NCI-H748 (cell line): Measurements from ENCODE around the gene RAP1A.

ENCODE experiments used
- DNase-seq: peaks from one replicate; lab custom pipeline; 2025; ENCODE audit not compliant: unreplicated experiment; lab: John Stamatoyannopoulos, UW

The RAP1A gene

DNA sequence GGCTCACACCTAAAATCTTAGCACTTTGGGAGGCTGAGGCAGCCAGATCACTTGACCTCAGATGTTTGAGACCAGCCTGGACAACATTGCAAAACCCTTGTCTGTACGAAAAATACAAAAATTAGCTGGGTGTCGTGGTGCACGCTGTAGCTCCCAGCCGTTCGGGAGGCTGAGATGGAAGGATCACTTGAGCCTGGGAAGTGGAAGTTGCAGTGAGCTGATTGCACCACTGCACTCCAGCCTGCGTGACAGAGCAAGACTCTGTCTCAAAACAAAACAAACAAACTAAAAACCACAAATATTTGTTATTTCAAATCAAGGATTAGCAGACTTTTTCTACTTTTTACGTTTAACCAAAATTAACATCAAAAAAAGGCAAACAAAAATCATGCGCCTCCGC is 88.3 kb downstream of the RAP1A start:
- no peak for DNase-seq

- DNase-seq, result no peak
These were observed 90.4 kb downstream of the RAP1A start for GRCh38 chr1:111709986-111710385.

DNA sequence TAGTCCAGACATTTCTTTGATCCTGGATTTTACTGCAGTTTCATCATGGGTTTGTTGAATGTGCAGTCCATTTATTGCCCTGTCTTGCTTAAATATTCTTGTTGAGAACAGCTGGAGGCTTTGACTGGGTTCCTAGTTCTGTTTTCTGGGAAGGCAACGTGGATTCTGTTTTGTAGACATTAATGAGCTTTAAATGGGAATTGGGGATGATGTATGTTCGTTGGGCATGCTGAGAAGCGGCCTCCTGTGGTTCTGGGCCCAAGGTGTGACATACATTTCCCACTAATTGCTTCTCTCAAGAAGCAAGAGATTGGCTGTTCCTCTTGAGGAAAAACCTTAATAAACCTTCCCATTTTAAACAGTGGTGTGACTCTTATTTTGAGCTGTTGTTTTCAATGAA is 96.7 kb downstream of the RAP1A start:
- DNase-seq, result no peak

- DNase-seq, result no peak
These were observed 97.9 kb downstream of the RAP1A start for GRCh38 chr1:111717450-111717849.

- DNase-seq, result no peak
These were observed 99.5 kb downstream of the RAP1A start for GRCh38 chr1:111719135-111719534.

GRCh38 chr1:111719674-111720132 is 100.1 kb downstream of the RAP1A start:
- no peak for DNase-seq

DNA sequence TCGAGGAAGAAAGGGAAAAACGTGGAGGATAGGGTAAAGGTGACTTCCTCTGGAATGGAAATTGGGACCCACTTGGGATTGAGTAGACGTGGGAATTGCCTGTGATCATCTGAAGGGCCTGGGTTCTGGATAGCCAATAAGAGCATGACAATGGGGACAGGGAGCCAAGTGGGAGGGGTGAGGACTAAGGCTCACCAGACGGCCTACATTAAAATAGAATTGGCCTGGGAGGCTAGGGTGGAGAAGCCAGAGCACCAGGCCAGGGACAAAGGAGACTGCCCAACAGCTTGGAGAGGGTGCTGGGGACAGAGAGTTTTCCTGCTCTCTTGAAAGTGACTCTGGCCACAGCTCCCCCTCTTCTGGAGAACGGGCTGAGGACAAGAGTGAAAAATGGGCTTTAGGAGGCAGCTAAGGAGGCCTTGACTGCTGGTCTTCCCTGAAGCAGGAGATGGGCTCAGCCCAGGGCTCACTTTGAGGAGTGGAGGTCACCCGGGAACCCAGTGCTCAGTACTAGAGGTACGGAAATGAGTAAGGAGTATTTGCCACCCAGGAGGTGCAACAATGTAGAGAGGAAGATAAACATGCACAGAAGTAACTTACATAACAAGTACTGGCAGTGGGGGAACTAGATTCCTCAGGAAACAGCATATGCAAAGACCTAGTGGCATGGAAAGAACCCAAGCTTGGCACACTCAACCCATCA is 100.8 kb downstream of the RAP1A start:
- no peak for DNase-seq

DNA sequence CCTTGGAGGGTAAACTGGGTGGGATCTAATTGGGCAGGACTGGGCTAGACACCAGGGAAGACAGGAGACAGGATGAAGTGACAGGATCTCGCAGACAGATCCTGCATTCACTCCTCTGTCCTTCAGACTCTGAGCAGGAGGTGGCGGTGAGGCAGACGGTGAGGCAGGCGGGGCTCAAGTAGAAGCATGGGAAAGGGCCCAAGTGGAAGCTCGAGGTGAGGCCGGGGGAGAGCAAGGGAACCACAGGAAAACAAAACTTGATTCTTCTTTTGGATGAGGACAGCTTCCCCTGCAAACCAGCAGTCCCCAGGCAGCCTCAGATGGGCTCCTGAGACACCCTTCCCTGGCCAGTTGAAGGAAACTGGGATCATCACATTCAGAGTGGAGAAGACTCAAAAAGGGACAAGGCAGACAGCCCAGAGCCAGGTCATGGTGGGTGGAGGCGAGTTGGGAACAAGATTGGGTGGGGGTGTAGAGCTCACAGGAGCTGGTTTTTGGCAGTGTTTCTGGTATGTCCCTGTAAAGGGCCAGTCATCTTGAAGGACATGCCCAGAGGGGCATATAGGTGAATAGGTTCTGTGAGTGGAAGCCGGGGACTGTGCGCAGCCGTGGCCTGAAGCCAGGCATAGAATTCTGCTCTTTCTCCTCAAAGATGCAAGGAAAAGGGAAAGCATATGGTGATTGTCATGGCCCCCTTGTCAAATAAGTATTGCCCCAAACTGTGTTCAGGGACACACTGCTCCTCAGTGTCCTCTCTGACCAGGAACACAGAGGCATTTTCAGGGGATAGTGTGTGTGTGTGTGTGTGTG is 101.6 kb downstream of the RAP1A start:
- DNase-seq, result no peak

GRCh38 chr1:111723091-111723806 is 103.7 kb downstream of the RAP1A start:
- DNase-seq, result no peak

GRCh38 chr1:111723871-111724270 is 104.3 kb downstream of the RAP1A start:
- no peak for DNase-seq

DNA sequence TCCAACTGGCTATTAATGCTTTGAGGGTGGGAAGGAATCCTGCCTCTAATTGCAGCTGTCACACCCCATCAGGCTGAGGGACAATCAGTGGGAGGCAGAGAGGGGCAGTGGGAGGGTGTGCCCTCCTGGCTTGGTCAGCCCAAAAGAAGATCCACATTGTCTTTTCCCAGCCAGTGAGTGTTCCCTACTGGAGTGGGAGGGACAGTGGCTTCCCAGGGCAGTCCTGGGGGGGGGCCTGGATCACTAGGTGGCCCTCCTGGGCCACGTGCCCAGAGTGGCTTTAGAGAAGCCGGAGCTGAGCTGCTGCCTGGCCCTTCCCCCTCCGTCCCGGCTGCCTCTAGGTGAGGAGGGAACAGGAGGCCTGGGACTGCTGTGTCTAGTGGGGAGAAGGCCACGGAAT is 105.6 kb downstream of the RAP1A start:
- DNase-seq, result no peak

DNA sequence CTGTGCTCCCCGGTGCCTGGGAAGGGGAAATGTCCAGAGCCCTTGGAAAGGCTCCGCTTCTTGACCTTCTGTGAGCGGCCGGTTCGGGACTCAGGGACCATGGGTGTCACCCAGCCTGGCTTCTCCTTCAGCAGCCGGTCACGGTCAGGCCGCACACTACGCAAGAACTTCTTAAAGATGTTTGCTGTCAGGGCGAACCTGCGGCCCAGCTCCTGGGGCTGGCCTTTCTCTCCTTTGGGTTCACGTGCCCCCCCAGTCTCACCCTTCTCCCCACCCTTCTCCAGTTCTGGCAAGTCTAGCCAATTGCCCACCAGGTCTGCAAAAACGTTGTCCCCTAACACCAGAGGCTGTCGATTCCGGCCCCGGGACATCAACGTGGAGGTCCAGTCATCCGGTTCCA is 107.5 kb downstream of the RAP1A start:
- no peak for DNase-seq

- DNase-seq, result no peak
These were observed 109.8 kb downstream of the RAP1A start for GRCh38 chr1:111729271-111729921.

DNA sequence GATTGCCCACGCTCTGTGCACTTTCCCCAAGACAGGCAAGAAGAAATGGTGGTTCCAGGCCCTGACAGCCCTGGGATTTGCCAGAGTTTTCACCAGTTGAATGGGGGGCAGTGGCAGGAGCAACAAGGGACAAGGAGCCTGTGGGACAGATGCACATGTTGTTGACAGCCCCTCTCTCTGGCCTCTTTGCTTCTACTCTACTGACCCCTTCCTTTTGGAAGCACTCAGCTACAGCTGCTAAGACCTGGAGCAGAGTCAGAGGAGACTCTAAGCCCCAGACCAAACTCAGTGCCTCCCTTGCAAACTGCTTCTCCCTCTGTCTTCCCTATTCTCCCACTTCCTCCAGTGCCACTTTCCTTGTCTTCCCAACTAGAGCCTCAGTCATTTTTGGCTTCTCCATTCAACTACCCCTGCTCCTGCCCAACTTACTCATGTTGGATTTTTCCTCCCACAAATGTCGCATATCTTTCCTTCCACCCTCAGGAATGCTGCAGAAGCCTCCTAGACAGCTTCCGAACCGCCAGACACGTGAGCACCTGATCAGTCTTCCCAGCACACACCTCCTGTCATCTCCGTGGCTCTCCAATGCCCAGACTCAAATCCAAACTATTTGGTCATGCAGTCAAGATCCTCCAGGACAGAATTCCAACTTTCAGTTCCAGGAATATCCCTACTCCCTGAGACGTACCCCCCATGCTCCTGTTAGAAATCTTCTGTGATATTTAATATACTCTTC is 110.5 kb downstream of the RAP1A start:
- DNase-seq, result no peak

DNA sequence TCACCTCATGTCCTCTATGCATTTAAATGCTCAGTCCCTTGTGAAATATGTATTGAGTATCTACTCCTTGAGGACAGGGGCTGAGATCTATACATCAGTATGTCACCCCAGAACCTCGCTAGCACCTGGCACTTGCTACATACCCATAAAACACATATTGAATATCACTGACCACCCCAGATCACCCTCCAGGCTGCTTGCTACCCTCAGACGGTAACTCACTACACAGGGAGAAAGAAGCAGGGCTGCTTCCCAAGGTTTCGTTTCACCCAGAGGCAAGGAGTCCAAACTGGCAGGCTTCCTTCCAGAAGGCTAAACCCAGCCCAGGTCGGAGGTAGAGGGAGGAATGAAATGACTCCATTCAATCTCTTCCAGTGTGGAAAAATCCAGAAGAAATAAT is 111.1 kb downstream of the RAP1A start:
- no peak for DNase-seq

- DNase-seq, result no peak
These were observed 112.4 kb downstream of the RAP1A start for GRCh38 chr1:111731956-111732355.

DNA sequence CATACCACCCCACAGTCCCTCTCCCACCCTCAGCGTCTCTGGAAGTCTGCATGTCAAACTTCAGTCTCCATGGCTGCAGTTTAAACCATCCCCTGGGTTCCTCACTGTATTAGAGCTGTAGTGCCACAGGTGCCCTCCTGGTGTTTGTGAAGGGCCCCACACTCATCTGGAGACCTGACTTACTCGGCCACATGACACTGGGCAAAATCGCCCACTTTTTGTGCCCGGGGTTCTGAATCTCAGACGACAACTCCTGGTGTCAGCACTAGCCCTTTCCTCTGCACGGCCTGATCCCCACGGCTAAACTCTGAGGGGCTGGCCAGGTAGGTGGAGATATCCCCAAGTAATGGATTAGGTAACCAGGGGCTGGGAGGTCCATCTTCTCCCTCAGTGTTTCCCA is 113.1 kb downstream of the RAP1A start:
- no peak for DNase-seq

GRCh38 chr1:111733183-111733991 is 113.8 kb downstream of the RAP1A start:
- DNase-seq, result no peak

DNA sequence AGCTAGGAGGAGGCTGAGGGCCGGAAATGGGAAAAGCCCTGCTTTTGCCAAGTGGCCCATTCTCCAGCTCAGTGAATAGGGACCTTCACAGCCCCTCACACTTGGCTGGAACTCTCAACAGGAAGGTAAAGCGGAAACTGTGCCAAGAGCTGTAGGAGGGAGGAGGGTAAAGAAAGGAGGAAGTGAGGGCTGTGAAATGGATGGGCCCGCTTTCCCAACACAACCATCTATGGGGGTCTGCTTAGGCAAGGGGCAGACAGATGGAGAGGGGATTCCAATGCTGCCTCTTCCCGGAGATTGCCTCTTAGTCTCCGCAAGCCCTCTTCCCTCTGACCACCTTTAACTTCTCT is 114.4 kb downstream of the RAP1A start:
- no peak for DNase-seq

DNA sequence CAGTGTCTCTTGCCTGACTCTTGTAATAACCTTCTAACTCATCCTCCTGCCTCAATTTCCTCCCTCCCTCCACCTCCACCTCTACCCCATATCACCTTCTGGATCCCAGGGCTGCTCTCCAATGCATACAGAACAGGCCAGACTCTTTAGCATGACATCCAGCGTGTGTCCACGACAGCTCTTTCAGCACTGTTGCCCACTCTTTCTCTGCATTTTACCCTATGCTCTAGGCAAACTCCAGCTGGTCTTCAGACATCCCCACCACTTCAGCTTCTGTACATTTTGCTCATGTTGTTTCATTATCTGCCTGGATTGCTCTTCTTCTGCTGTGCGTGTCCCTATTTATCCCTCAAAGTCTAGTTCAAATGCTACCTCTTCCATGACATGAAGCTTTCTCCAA is 114.8 kb downstream of the RAP1A start:
- no peak for DNase-seq
